Measurements from ENCODE around the gene NHS.

NHS gene

DNA sequence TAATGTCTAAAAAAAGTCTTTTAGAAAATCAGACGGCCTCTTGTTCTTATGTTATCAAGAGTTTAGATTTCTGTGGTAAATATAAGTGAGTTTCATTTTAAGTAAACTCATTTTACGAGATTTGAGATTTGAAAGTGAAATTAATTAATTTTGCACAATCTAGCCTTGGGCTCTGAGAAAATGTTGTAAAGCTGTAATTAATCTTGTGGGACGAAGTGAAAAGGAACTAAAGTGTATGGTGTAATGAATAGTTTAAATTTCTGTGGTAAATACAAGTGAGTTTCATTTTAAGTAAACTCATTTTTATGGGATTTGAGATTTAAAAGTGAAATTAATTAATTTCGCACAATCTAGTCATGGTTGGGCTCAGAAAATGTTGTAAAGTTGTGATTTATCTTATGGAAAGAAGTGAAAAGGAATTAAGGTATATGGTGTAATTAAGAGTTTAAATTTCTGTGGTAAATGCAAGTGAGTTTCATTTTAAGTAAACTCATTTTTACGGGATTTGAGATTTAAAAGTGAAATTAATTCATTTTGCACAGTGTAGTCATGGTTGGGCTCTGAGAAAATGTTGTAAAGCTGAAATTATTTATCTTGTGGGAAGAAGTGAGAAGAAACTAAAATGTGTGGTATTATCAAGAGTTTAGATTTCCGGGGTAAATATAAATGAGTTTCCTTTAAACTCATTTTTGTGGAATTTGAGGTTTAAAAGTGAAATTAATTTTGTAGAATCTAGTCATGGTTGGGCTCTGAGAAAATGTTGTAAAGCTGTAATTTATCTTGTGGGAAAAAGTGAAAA lies 363.9 kb downstream of the NHS start:
- peak in 2 of 5 experiments; percentile 2 to 24 for DNase-seq

DNA sequence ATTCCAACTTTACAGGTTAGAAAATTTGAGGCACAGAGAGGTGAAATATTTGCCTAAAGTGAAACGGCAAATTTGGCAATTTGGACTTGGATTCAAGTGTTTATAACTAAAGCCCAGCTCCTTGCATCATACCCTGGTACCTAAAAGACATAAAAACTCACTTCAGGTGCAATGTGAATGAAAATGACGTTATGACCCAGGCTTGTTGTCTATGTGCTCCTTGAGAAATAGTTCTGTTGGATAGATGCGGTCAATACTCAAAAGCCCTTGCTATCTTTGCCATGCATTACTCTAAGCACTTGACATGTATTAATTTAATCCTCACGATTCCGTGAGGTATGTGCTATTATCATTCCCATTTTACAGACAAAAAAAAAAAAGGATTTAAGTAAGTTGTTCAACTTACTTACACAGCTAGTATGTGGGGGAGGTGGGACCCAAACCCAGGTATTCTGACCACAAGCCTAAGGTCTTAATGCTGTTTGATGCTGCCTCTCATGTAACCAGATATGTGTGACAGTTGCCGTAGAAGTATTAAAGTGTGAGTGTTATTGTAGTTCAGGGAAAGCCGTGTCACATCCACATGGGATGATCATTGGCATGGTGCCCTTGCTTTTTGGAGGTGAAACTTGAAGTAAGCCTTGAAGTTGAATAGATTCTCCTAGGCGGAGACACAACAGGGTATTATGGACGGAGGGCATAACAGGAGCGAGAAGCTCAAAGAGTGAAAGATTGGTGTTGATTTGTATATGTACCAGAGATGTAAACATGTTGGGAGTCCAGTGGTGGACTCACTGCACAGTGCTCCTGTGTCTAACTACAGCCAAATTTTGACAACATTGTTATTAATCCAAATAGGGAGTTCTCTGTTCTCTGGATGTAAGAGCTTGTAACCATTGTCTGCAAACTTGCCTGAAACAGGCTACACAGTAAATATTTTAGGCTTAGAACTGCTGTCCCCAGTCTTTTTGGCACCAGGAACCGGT lies 365.4 kb downstream of the NHS start:
- DNase-seq: no peak

DNA sequence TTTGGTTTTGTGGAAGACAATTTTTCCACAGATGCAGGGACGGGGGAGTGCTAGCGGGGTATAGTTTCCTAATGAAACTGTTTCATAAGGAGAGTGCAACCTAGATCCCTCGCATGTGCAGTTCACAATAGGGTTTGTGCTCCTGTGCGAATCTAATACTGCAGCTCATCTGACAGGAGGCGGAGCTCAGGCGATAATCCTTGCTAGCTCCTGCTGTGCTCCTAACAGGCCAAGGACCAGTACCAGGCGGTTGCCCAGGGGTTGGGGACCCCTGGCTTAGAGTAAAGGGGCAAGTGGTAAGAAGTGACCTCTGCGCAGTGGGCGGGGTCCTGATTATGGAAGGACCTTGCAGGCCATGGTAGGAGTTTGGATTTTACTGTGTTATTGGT lies 366.1 kb downstream of the NHS start:
- no peak for DNase-seq

DNA sequence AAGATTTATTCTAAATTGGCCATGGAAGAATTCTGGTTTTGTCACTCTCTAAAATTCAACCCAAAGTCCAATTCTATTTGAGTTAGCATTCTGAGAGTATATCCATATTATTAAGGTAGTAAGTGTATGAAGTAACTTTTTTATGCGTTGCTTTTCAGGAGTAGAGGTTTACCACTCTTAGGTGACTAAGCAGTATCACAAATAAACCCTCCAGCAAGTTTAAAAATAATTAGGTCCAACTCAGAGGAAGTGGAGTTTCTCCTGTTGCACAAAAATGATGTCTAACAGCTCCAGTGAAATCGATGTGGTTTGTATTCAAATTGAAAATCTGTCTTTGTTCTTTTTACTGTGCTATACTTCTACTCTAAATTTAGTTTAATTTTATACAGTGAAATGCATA lies 368.9 kb downstream of the NHS start:
- no peak for DNase-seq

DNA sequence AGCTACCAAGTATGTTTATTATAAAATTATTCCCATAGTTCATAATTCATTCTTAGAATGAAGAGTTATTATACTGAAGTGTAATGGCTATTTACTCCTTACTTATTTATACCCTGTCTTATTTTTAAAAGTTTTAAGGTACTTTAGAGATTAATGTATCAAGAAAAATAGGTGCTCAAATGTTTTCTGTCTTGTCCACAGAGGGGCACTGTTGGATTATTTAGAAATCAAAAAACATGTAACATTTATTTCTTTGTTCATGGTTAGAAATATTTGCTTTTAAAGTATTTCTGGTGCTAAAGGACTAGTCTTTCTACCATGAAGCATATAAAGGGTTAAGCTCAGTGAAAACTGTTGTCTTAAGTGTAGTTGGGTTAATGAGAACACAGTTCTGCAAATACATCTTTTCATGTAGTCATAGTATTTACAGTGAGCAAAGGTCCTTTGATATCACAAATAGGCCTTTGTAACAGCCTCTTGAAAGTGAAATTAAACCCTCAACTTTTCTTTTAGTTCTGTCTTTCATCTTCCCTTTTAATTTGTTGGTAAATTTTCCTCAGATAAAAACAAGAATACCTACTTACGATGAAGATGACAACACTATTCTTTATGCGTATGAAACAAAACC lies 370.0 kb downstream of the NHS start:
- peak in 1 of 5 experiments; percentile 1 for DNase-seq

DNA sequence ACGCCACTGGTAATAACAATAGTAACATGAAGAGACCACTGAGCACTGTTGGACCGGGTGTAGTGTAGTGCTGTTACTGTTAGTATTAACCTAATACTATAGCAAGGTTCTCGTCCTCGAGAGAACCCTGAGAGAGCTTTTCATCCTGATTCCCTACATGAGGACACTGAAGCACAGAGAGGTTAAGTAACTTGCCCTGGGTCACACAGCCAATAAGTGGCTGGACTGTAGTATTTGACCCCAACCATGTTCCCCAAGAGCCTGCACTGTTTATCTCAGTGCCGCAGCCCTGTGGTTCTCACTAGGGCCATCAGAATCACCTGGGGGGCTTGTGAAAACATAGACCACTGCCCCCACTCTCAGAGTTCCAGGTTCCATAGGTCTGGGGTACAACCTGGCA lies 372.7 kb downstream of the NHS start:
- DNase-seq: no peak

DNA sequence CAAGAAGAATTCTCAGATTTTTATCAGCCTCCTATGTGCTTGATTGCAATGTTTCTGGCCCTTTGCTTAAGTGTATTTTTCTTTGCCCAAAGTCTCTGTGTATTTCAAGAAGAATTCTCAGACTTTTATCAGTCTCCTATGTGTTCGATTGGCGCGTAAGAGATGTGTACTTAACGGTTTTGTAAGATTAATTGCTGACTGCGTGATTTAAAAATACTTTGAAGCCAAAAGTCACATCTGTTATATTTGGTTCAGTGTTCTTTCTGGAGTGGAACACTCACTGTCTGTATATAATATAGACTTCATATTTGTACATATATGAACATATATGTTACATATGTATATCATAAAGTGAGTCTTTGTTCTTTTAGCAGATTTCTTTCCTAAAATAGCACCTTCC lies 373.7 kb downstream of the NHS start:
- DNase-seq: no peak

DNA sequence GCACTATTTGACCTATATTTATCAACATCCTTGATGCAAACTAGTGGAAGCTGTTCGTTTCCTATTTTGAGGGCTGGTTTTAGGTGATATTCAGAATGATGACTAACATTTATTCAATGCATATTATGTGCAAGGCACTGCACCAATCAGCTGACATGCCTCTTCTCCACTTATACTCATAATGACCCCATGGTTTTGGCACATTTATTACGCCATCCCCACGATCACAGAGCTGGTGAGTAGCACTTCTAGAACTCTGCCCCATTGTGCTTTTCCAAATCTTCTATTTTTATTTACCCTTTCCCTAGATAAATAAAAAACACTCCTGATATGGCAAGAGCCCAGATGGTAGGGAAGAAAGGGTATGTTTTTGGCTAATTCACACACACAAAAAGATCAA lies 375.4 kb downstream of the NHS start:
- no peak for DNase-seq

DNA sequence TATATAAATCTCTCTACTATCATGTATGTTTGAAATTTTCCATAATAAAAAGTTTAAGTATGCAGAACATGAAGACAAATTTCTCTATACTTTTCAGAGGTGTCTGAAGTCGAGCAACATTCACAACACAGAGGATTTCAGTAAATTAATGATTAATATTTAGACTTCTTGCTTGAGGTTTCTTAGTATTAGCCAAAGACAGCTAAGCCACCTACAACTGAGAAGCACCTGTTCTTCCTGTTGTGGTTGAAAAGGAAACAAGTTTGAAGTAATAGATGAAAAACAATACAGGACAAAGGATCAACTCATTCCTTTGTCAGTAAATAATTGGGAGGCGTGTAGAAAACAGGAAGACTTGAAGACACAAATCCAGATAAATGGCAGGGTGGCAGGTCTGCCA lies 383.4 kb downstream of the NHS start:
- DNase-seq: no peak

DNA sequence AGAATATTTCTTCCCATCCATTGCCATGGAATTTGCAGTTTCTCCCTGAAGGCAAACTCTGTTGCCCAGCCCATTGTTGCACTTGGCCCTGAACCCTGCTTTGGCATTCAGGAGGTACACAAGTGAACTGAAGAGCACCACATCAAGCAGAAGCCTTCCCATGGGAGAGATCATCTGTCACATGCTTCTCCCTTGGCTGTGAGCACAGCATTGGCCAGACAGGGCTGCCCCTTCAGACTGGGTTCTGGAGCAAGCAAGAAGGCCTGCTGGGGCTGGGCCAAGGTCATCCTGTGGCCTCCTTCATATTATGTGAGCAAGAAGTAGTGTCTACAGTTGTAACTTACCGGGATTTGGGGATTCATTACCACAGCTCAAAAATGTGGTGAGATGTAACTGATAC lies 385.0 kb downstream of the NHS start:
- no peak for DNase-seq

DNA sequence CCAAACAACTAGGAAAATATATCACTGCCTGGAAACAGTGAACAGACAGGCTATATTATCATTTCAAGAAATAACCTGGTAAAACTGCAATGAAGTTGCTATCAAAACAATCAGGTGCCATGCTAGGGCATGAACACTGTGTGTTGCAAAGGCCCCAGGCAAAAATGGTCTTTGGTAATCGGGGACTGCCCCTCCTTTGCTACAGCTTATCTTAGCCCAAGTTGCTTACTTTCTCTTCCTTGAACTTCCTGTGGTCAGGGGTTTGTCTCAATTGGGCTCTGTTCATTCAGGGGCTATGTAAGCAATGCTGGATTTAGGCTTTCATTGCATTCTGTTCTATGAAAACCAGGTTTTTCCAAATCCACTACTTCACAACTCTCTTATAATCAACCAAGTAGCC lies 392.7 kb downstream of the NHS start:
- no peak for DNase-seq

DNA sequence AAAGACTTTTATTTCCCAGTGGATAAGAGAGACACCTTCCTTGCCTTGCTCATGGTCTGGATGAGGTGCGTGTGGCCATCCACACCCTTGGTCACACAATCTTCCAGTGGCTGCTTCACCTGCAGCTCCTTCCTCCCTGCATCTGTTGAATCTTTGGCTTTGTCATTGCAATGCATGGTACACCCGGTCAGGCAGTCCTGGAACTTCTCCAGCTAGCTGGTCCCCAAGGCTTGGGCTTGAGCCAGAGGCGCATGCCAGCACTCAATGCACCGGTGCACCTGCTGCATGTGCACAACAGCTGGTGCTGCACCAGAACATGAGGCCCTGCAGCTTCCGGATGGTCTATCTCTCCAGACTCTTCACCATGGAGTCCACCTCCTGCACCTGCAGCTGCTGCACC lies 394.0 kb downstream of the NHS start:
- no peak for DNase-seq

DNA sequence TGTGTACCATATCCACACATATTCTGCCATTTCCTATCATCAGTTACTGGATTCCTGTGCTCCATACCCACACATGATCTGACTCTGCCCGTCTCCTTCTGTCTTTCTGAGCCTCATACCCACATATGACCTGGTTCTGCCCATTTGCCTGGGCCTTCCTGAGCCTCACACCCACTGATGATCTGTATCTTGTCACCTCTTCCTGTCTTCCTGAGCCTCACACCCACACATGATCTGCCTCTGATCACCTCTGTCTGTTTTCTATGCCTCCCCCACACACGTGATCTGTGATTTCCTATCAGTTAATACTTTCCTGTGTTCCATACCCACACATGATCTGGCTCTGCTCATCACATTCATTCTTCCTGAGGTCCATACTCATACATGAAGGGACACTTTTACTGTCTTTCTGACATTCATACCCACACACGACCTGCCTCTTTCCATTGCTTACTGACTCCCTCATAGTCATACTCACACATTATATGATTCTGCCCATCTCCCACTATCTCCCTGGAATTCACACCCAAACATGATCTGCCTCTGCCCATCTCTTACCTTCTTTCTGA lies 394.8 kb downstream of the NHS start:
- peak in 1 of 5 experiments; percentile 2 for DNase-seq

DNA sequence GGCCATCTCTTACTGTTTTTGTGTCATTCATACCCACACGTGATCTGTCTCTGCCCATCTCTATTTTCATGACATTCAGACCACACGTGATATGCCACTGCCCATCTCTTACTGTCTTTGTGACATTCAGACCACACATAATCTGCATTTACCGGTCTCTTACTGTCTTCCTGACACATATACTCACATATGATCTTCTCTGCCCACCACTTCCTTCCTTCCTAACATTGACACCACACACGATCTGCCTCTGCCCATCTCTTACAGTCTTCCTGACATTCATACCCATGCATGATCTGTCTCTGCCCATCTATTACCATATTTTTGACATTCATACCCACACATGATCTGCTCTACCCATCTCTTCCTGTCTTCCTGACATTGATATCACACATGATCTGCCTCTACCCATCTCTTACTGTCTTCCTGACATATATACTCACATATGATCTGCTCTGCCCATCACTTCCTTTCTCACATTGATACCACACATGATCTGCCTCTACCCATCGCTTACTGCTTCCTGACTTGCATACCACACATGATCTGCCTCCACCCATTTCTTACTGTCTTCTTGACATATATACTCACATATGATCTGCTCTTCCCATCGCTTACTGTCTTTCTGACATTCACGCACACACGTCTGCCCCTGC lies 398.3 kb downstream of the NHS start:
- DNase-seq: peak in 1 of 5 experiments; percentile 13

DNA sequence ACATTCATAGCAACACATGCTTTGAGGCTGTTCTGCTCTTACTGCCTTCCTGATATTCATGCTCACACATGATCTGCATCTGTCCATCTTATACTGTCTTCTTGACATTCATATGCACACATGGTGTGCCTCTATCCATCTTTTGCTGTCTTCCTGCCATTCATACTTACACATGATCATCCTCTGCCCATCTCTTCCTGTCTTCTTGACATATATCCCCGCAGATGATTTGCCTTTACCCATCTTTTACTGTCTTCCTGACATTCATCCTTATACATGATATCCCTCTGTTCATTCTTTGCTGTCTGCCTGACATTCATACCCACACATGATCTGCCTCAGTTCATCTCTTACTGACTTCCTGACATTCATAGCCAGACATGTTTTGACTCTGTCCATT lies 399.1 kb downstream of the NHS start:
- no peak for DNase-seq

DNA sequence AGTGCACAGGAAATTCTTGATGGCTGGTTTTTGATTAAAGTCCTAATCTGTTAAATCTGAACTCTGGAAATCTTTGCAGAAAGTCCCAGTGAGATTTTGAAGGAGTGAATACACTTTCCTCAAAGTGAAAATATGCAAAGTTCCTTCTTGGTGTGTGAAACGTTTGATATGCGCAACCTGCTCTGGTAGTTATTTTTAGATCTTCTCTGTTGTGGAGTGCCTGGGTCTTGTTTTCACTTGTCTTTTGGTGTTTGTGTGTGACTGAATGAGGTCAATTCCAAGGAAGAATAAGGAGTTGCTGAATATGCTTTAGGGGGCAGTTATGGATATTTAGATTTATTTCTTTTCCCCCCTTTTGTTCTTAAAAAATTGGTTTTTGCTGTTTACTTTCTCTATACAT lies 404.0 kb downstream of the NHS start:
- no peak for DNase-seq

DNA sequence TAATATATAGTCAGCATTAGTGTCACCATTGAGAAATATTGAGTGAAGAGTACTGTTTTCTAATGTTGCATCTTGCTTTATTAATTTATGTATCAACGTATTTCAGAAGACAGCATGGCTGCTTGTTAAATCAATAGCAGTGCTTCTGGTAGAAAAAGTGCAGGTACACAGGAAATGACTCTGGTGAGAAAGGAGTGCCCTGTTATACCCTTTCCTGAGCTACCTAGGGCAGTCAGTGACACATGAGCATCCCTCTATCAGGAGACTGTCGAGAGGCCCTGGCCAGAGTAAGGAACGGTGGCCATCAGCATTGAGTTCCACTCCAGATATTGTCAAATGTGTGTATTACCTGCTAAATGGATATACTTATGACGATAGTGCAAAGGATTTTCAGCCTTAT lies 404.4 kb downstream of the NHS start:
- DNase-seq: no peak

Data from T-helper 2 cell (primary cell).